K562 (cell line): Measurements from ENCODE around the gene NOS1. TPM values are rescaled to one million over a fixed set of nuclear protein-coding genes. Genes with fewer than 3 reads are reported as not detected.

Source experiments
- ATAC-seq: fragments of 200-7000 bp; cut with Tn5 transposase; 3 replicates; pipeline ENCODE4 v1.9.1; 2020; ENCODE audit warnings: moderate library complexity
- BruUV-seq: library from RNA; stranded (reverse); fragments of 400-500 nt; replicated peaks from 2 replicates; lab custom pipeline; 2021; lab: Mats Ljungman, UMichigan
- CTCF ChIA-PET: fragments of 300-600 bp; formaldehyde crosslinking; extraction: SDS; loops from one replicate; lab custom pipeline; 2021; ENCODE audit warnings: low intra/inter-chr PET ratio; lab: Yijun Ruan, JAX
- POLR2A ChIA-PET: fragments of 300-600, 350-650 bp; sonication (Branson Sonifier 250); formaldehyde crosslinking; extraction: SDS; loops from one replicate; lab custom pipeline; 2021; ENCODE audit warnings: antibody characterized with exemption, inconsistent platforms; lab: Yijun Ruan, JAX
- DNase-seq, 4 experiments: peaks; one replicate each; pipeline versions ENCODE4 v3.0.0 to v3.0.0-alpha.2; 2011 to 2018; ENCODE audit warnings: low spot score in 3 of 4, mixed read lengths in 3 of 4; ENCODE audit errors: extremely low read depth in 1 of 4
- FAIRE-seq: peaks from 2 replicates; lab custom pipeline; 2011; peaks lifted over from hg19 to GRCh38; lab: Jason Lieb, UNC
- H2AFZ ChIP-seq: 2 replicates; pipeline ENCODE4 v1.6.0; 2011; ENCODE audit warnings: low read depth, low read length, control low read depth, inconsistent platforms
- H3K27ac ChIP-seq: fragments of 200-600 bp; 3 replicates; pipeline ENCODE4 v1.8.0; 2011; ENCODE audit warnings: low read depth, mild to moderate bottlenecking, control low read depth, inconsistent platforms, low read length, moderate library complexity, mixed read lengths; ENCODE audit errors: extremely low read depth
- H3K27me3 ChIP-seq, 2 experiments: fragments of 300-600 bp in 1 of 2; 2 replicates in 1 of 2; 3 replicates in 1 of 2; pipeline versions ENCODE4 v1.6.0 to v1.8.0; 2011; ENCODE audit warnings: inconsistent platforms in 2 of 2, low read length in 2 of 2, mild to moderate bottlenecking in 1 of 2, mixed read lengths in 1 of 2, moderate library complexity in 1 of 2; ENCODE audit not compliant: control insufficient read depth in 2 of 2, insufficient read depth in 2 of 2
- H3K36me3 ChIP-seq: fragments of 300-600 bp; 3 replicates; pipeline ENCODE4 v1.8.0; 2011; ENCODE audit warnings: mild to moderate bottlenecking, low read length, inconsistent platforms; ENCODE audit not compliant: control insufficient read depth, insufficient read depth
- H3K4me1 ChIP-seq, 2 experiments: fragments of 200-600 bp in 1 of 2; replicated peaks in 1 of 2; 2 replicates in 1 of 2; 3 replicates in 1 of 2; pipeline versions ENCODE4 v1.5.1 to v1.8.0; 2011; ENCODE audit warnings: inconsistent platforms in 2 of 2, low read length in 2 of 2, mild to moderate bottlenecking in 1 of 2, mixed read lengths in 1 of 2, moderate library complexity in 1 of 2; ENCODE audit not compliant: control insufficient read depth in 2 of 2, insufficient read depth in 2 of 2
- H3K4me2 ChIP-seq: 2 replicates; pipeline ENCODE4 v1.6.1; 2011; ENCODE audit warnings: low read length, control low read depth, inconsistent platforms, mixed read lengths; ENCODE audit not compliant: insufficient read depth
- H3K4me3 ChIP-seq: fragments of 200-600 bp; sonication (generic), shearing (Covaris generic); 2 replicates; pipeline ENCODE4 v1.5.1; 2016; ENCODE audit warnings: control low read depth, inconsistent platforms
- H3K79me2 ChIP-seq: fragments of 200-600 bp; 3 replicates; pipeline ENCODE4 v1.8.0; 2011; ENCODE audit warnings: low read length, inconsistent platforms; ENCODE audit not compliant: control insufficient read depth, insufficient read depth
- H3K9ac ChIP-seq, 2 experiments: 2 replicates each; pipeline versions ENCODE4 v1.6.0 to v1.6.1; 2011; ENCODE audit warnings: low read depth in 2 of 2, low read length in 2 of 2, control low read depth in 1 of 2, inconsistent platforms in 1 of 2, mild to moderate bottlenecking in 1 of 2, mixed read lengths in 1 of 2; ENCODE audit not compliant: insufficient read depth in 1 of 2
- H3K9me1 ChIP-seq: one replicate; pipeline ENCODE4 v1.6.0; 2011; ENCODE audit warnings: inconsistent platforms, mild to moderate bottlenecking, low read length, moderate library complexity; ENCODE audit not compliant: control insufficient read depth, insufficient read depth
- H3K9me3 ChIP-seq: replicated peaks from 2 replicates; pipeline ENCODE4 v1.5.1; 2011; ENCODE audit warnings: low read depth, low read length, inconsistent platforms; ENCODE audit not compliant: control insufficient read depth, insufficient read depth
- H4K20me1 ChIP-seq: replicated peaks from 2 replicates; pipeline ENCODE4 v1.6.1; 2011; ENCODE audit warnings: low read length, inconsistent platforms, mixed read lengths; ENCODE audit not compliant: control insufficient read depth, insufficient read depth
- BDP1 ChIP-seq: IDR thresholded peaks from 3 replicates; pipeline ENCODE4 v1.6.1; 2011; ENCODE audit not compliant: insufficient read length, insufficient read depth
- CCNT2 ChIP-seq: IDR thresholded peaks from 2 replicates; pipeline ENCODE4 v1.6.1; 2011; ENCODE audit warnings: borderline replicate concordance, low read depth, mild to moderate bottlenecking, moderate library complexity, mixed read lengths, low read length; ENCODE audit not compliant: insufficient read length; ENCODE audit errors: extremely low read depth
- MTA3 ChIP-seq: fragments of 450-650 bp; formaldehyde crosslinking; IDR thresholded peaks from 2 replicates; pipeline ENCODE4 v1.6.1; 2017; ENCODE audit warnings: mild to moderate bottlenecking, borderline replicate concordance
- PHF20 ChIP-seq: fragments of 450-650 bp; IDR thresholded peaks from 2 replicates; pipeline ENCODE4 v1.6.1; 2018; ENCODE audit not compliant: partially characterized antibody
- SMAD1 ChIP-seq: fragments of 150-350 bp; IDR thresholded peaks from 2 replicates; pipeline ENCODE4 v1.6.1; 2014; ENCODE audit warnings: low read length, low read depth; ENCODE audit not compliant: partially characterized antibody
- STAG1 ChIP-seq: sonication (generic); formaldehyde crosslinking; IDR thresholded peaks from 2 replicates; pipeline ENCODE4 v1.5.0; 2020; ENCODE audit warnings: missing genetic modification reagents, borderline replicate concordance
- TCF3 ChIP-seq: sonication (generic); formaldehyde crosslinking; IDR thresholded peaks from 2 replicates; pipeline ENCODE4 v1.4.0; 2020; ENCODE audit warnings: mild to moderate bottlenecking, missing genetic modification reagents
- TRIM24 ChIP-seq, 2 experiments: fragments of 450-650 bp; IDR thresholded peaks; 2 replicates each; pipeline ENCODE4 v1.6.1; 2016
- YBX1 ChIP-seq: fragments of 450-650 bp; IDR thresholded peaks from 2 replicates; pipeline ENCODE4 v1.7.1; 2016; ENCODE audit warnings: mild to moderate bottlenecking
- ZBTB17 ChIP-seq: fragments of 450-650 bp; formaldehyde crosslinking; IDR thresholded peaks from 2 replicates; pipeline ENCODE4 v1.4.0; 2020; ENCODE audit warnings: mild to moderate bottlenecking
- ZNF76 ChIP-seq: fragments of 250-450 bp; sonication (Bioruptor Pico); IDR thresholded peaks from 2 replicates; pipeline ENCODE4 v1.4.0; 2020; ENCODE audit warnings: mild to moderate bottlenecking, moderate library complexity, borderline replicate concordance
- ZNF778 ChIP-seq: fragments of 450-650 bp; formaldehyde crosslinking; IDR thresholded peaks from 2 replicates; pipeline ENCODE4 v1.4.0; 2020; ENCODE audit warnings: mild to moderate bottlenecking, moderate library complexity
- WGBS: fragments of 100-300 bp; shearing (Covaris generic); methylation state at CpG from one replicate; pipeline ENCODE4 v1.1.6; 2016; ENCODE audit warnings: low coverage, mixed read lengths; ENCODE audit not compliant: insufficient coverage; ENCODE audit errors: missing lambda C conversion rate; 5-methylcytosine and 5-hydroxymethylcytosine counted together
- in situ Hi-C: fragments of 300-500 bp; cut with MboI; formaldehyde crosslinking; loops from 4 replicates; pipeline ENCODE4 v1.15.0; 2018; ENCODE audit warnings: inconsistent platforms, mixed read lengths
- intact Hi-C: fragments of 100-400 bp; cut with micrococcal nuclease; formaldehyde crosslinking; loops from 2 replicates; pipeline ENCODE4 v1.14.2; 2022
- polyA plus RNA-seq, 8 experiments: library from polyadenylated mRNA; depleted of rRNA in 4 of 8; stranded (reverse) in 5 of 8; unstranded in 3 of 8; fragments of >200 nt; fragmentation: Nextera tagmentation in 2 of 8; fragmentation: Illumina TruSeq in 1 of 8; extraction: Ambion mirVana in 2 of 8; extraction: Trizol in 1 of 8; gene quantifications; 2 replicates each; pipeline versions ENCODE4 v1.2.1 to v1.2.3, GENCODE V29; 2011 to 2014; ENCODE audit warnings: inconsistent platforms in 1 of 8, missing spikeins in 1 of 8
- total RNA-seq, 7 experiments: library from RNA; depleted of rRNA in 6 of 7; stranded (reverse); fragments of >200 nt in 6 of 7; fragmentation: Illumina TruSeq in 2 of 7; extraction: Trizol in 2 of 7; gene quantifications; 2 replicates each; pipeline versions ENCODE4 v1.2.1 to v1.2.3, GENCODE V29; 2011 to 2021; ENCODE audit warnings: low replicate concordance in 1 of 7
- TF ChIP-seq, protein P1 (sequence below): fragments of 450-650 bp; IDR thresholded peaks from 2 replicates; pipeline ENCODE4 v1.6.1; 2016; ENCODE audit warnings: mild to moderate bottlenecking
- TF ChIP-seq, protein P2 (sequence below): fragments of 250-450 bp; sonication (Bioruptor Pico); IDR thresholded peaks from 2 replicates; pipeline ENCODE4 v1.8.0; 2021; ENCODE audit warnings: borderline replicate concordance, mild to moderate bottlenecking, moderate library complexity; ENCODE audit not compliant: poor library complexity, severe bottlenecking
- TF ChIP-seq, protein P3 (sequence below), 2 experiments: fragments of 450-650 bp; conservative IDR thresholded peaks; 2 replicates each; pipeline ENCODE4 v1.6.1; 2017; ENCODE audit warnings: mild to moderate bottlenecking in 2 of 2, moderate library complexity in 2 of 2
- TF ChIP-seq, protein P4 (sequence below), 2 experiments: fragments of 450-650 bp; IDR thresholded peaks; 2 replicates each; pipeline ENCODE4 v1.6.1; 2016

Gene NOS1
- total and polyA plus RNA-seq, 9 of the 15 experiments (the other 6 are each of a cell fraction or from before 2014, with no cell fraction given) = not detected

DNA sequence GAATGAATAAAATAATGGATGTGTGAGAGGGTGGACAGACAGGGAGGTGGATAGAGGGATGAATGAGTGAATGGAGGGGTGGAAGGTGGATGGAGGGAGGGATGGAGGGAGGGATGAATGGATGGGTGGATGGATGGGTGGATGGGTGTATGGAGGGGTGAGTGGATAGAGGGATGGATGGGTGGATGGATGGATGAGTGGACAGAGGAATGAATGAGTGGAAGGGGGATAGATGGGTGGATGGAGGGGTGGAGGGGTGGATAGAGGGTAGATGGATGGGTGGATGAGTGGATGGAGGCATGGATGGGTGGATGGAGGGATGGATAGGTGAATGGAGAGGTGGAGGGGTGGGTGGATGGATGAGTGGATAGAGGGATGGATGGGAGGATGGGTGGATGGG lies 47.9 kb upstream of the NOS1 start (continued):
- TF ChIP-seq, protein P1, sequence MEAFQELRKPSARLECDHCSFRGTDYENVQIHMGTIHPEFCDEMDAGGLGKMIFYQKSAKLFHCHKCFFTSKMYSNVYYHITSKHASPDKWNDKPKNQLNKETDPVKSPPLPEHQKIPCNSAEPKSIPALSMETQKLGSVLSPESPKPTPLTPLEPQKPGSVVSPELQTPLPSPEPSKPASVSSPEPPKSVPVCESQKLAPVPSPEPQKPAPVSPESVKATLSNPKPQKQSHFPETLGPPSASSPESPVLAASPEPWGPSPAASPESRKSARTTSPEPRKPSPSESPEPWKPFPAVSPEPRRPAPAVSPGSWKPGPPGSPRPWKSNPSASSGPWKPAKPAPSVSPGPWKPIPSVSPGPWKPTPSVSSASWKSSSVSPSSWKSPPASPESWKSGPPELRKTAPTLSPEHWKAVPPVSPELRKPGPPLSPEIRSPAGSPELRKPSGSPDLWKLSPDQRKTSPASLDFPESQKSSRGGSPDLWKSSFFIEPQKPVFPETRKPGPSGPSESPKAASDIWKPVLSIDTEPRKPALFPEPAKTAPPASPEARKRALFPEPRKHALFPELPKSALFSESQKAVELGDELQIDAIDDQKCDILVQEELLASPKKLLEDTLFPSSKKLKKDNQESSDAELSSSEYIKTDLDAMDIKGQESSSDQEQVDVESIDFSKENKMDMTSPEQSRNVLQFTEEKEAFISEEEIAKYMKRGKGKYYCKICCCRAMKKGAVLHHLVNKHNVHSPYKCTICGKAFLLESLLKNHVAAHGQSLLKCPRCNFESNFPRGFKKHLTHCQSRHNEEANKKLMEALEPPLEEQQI = no peak
- TF ChIP-seq PHF20 (no peak), TCF3 (CRISPR knock-in tag) (no peak), MTA3 (no peak), CCNT2 (no peak), TRIM24 (IDR thresholded peaks at IDR 0.05) (no peak), YBX1 (no peak)
- TF ChIP-seq, protein P2, sequence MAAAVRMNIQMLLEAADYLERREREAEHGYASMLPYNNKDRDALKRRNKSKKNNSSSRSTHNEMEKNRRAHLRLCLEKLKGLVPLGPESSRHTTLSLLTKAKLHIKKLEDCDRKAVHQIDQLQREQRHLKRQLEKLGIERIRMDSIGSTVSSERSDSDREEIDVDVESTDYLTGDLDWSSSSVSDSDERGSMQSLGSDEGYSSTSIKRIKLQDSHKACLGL (CRISPR knock-in tag) = no peak
- TF ChIP-seq, all 486 proteins: peak for 0

DNA sequence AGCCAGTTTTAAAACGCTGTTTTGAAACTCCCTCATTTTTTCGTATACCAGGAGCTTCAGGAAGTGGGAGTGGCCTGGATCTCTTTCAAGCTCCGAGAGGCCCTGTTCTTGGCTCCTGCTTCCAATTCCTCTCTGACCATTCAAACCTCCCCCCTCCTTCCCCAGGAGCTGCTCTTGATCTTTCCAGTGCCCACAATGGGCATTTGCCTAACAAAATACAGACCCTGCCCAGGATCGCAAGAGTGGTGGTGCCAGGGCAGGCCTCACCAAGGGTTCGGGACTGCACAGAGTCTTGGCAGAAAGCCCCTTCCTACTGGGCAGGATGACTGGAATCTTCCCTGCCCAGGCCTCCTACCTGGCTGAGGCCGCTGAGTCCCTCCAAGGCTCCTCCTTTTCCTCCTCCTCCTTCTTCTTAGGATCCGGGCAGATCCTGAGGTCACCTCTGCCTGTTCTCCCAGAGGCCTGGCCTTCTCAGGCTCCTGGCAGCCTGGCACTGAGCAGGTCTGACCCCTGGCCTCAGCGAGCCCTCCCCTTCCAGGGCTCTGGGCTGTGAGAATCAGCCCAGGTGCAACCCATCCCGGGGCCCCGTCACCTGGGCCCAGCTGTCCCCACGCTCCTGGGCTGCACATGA lies 46.9 kb upstream of the NOS1 start:
- intact Hi-C loops = no loop called here
- H3K9me1 ChIP-seq = no peaks in the 10 kb centered on the region
- in situ Hi-C loops = no loop called here
- ChIA-PET CTCF (no interaction called here), POLR2A (no interaction called here)
- no TSS peak for BruUV-seq
- H4K20me1 ChIP-seq = no peaks in the 10 kb centered on the region
- ATAC-seq (no peak), DNase-seq (no peak), FAIRE-seq (no peak)
- no peaks in the 10 kb centered on the region for H3K4me1 ChIP-seq
- H3K9ac ChIP-seq = peak overlapping the region in 1 of 2 experiments; percentile 17; a peak in 1 of 4 replicates
- H3K27me3 ChIP-seq = peaks cover 0 to 7% of the 10 kb centered on the region in 2 experiments; a peak in 3 of 5 replicates
- 0% methylated on average over 11 of the region's 11 CpGs for WGBS
- TF ChIP-seq BDP1 = no peak
- no peak for TF ChIP-seq STAG1 (CRISPR knock-in tag)
- no peak for TF ChIP-seq ZNF778 (CRISPR knock-in tag)
- TF ChIP-seq, protein P3, sequence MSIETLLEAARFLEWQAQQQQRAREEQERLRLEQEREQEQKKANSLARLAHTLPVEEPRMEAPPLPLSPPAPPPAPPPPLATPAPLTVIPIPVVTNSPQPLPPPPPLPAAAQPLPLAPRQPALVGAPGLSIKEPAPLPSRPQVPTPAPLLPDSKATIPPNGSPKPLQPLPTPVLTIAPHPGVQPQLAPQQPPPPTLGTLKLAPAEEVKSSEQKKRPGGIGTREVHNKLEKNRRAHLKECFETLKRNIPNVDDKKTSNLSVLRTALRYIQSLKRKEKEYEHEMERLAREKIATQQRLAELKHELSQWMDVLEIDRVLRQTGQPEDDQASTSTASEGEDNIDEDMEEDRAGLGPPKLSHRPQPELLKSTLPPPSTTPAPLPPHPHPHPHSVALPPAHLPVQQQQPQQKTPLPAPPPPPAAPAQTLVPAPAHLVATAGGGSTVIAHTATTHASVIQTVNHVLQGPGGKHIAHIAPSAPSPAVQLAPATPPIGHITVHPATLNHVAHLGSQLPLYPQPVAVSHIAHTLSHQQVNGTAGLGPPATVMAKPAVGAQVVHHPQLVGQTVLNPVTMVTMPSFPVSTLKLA (conservative IDR thresholded peaks at IDR 0.05) = no peak
- no peak for TF ChIP-seq SMAD1
- no peak for TF ChIP-seq ZBTB17 (CRISPR knock-in tag)
- TF ChIP-seq, protein P4, sequence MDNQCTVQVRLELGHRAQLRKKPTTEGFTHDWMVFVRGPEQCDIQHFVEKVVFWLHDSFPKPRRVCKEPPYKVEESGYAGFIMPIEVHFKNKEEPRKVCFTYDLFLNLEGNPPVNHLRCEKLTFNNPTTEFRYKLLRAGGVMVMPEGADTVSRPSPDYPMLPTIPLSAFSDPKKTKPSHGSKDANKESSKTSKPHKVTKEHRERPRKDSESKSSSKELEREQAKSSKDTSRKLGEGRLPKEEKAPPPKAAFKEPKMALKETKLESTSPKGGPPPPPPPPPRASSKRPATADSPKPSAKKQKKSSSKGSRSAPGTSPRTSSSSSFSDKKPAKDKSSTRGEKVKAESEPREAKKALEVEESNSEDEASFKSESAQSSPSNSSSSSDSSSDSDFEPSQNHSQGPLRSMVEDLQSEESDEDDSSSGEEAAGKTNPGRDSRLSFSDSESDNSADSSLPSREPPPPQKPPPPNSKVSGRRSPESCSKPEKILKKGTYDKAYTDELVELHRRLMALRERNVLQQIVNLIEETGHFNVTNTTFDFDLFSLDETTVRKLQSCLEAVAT (IDR thresholded peaks at IDR 0.05) = no peak
- no peak for TF ChIP-seq ZNF76 (CRISPR knock-in tag)
- no peak overlapping the region for H3K4me2 ChIP-seq
- no peaks in the 10 kb centered on the region for H3K36me3 ChIP-seq
- no peaks in the 10 kb centered on the region for H3K9me3 ChIP-seq
- H3K27ac ChIP-seq = no peak overlapping the region
- H3K79me2 ChIP-seq = no peaks in the 10 kb centered on the region
- H2AFZ ChIP-seq = no peak overlapping the region
- no peak overlapping the region for H3K4me3 ChIP-seq
